HG03460 (cell line): ENCODE measurements around the gene PUSL1.

ENCODE experiments used
- ATAC-seq: cut with Tn5 transposase; IDR thresholded peaks from one replicate; pipeline ENCODE4 v1.9.1; 2021; ENCODE audit not compliant: unreplicated experiment

PUSL1 gene

DNA sequence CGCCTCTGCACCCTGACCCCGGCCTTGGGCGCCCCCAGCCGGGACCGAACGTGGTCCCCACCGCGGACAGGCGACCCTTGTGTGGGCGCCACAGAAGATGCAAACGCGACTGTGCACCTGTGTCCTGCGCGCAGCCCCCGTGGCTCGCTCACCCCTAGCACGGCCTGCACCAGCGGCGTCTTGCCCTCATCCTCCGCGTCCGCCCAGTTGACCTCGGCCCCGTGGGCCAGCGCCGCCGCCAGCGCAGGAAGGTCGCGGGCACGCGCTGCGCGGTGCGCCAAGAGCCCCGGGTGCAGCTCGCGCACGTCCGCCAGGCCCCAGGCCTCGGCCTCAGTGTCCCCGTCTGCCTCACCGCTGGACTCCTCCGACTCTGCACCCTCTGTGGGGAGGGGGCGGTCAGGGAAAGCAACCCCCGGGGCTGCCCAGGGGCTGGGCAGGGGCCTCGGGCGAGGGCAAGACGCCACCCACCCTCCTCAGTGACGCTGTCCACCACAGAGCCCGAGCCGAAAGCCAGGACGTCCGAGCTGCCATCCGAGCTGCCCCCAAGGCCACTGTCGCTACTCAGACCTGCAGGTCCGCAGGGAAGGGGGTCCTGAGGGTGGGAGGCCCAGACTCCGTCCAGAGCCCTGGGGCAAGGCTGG lies 14.0 kb upstream of the PUSL1 start:
- no peak for ATAC-seq

DNA sequence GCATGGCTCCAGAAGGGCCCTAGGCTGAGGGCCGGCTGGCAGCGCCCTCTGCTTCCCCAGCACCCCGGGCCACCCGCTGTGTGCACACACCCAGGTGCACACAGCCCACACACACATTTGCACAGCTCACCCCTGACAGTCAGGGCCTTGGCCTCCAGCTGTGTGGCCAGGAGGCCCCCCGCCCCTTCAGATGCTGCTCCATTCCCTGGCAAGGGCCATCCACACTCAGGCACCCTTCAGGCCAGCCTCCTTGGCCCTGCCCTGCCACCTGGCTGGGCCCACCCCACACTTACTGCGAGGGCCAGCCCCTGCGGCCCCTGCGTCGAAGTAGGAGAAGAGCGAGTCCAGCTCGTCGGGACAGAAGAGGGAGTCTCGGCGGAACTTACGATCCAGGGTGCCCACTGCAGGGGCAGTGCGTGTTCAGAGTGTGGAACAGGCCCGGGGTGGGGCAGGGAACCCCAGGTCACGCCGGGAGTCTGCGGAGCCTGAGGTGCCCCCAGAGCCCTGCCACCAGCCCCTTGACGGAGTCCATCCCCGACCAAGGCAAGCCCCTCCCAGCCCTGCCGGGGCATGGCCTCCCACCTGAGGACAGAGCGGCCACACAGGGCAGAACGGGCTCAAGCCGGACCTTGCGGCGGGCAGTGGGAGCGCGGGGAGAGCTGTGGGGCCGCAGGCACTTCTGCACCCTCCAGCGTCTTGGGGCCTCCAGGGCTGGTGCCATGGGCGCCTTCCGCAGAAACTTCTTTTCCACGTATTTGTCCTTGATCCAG lies 13.1 kb upstream of the PUSL1 start:
- ATAC-seq = no peak

DNA sequence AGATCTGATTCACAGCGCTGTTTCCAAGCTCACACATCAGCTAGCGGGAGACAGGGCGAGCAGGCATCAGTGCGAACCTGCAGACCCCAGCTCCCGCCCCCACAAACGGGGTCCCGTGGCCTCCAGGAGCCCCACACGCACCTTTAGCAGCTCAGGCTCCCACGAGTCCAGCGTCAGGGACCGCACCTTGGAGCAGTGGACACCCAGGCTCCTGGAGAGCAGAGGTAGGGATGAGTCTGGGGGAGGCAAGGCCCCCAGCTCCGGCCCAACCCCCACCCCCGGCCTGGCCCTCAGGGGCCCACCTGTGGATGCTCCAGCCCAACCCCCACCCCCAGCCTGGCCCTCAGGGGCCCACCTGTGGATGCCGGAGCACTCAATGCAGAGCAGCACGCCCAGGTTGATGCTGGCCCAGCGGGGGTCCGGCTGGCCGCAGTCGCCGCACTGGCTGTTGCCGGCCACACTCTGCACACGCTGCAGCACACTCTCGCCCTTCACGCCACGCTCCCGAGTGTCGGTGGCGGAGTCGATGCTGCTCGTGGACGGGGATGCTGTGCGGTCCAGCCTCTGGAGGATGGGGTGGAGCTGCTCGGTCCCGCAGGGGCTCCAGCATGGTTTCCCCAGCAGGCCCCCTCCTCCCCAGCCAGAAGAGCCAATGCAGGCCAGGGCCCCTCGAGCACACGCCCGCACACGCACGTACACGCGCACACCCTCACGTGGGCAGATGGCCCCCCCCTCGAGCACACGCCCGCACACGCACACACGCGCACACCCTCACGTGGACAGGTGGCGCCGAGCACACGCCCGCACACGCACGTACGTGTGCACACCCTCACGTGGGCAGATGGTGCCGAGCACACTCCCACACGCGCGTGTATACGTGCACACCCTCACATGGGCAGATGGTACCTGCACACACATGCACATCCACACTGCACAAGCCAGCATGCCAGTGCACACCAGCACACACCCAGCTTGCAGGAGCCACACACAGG lies 12.0 kb upstream of the PUSL1 start:
- ATAC-seq = no peak

DNA sequence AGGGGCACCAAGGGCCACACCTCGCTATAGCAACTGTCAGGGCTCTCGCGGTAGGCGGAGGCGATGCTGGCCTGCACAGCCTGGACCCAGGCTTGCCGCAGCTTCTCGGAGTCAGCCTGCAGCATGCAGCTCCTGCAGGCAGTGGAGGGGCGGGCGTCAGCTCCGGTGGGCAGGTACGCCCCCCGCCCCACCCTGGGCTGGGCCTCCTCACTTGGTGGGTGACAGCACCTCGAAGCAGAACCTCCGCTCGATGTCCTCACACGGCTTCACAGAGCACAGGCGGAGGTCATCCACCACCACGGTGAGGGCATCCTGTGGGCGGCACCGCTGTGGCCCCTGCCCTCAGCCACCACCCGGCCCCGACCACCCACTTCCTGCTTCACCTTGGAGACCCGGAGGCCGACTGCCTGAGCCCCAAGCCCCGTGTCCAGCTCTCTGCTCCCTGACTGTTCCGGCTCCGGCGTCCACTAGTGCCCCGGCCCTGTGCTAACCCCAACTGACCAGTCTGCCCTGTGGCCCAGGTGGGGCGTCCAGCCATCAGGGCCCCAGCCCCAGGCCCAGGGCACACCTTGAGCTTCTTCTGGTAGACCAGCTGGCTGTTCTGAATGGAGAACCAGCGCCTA lies 10.5 kb upstream of the PUSL1 start:
- ATAC-seq = no peak

DNA sequence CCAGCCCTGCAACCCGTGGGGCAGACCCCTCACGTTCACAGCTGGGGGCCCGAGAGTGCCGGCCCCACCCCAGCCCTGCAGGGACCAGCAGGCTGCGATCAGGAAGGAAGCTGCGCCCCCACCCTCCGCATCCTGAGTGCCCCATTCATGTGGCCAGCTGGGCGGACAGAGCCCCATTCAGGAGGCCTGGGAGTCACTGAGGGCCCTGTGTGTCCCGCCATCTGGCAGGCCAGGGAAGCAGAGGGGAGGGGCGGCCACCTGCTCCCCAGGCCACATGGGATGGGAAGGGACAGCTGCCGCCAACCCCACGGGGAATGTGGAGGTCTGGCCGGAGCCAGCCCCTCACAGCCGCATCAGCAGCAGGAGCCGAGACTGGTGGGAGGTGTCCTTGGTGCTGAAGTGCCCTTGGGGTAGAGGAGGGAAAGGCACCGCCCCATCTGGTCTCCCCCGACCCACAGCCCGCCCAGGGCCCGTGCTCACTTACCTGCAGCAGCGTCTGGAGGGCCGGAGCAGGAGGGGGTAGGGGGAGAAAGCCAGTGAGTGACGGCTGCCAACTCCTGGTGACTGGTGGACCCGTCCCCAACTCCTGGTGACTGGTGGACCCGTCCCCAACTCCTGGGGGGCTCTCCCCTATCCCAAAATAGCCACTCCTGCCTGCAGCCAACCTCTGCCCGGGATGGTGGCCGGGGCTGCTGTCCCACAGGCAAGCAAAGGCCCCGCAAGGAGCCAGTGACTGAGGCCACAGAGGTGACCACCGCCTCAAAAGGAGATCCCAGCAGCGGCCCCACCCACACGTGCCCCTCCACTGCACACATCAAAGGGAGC lies 9.3 kb upstream of the PUSL1 start:
- ATAC-seq = no peak

DNA sequence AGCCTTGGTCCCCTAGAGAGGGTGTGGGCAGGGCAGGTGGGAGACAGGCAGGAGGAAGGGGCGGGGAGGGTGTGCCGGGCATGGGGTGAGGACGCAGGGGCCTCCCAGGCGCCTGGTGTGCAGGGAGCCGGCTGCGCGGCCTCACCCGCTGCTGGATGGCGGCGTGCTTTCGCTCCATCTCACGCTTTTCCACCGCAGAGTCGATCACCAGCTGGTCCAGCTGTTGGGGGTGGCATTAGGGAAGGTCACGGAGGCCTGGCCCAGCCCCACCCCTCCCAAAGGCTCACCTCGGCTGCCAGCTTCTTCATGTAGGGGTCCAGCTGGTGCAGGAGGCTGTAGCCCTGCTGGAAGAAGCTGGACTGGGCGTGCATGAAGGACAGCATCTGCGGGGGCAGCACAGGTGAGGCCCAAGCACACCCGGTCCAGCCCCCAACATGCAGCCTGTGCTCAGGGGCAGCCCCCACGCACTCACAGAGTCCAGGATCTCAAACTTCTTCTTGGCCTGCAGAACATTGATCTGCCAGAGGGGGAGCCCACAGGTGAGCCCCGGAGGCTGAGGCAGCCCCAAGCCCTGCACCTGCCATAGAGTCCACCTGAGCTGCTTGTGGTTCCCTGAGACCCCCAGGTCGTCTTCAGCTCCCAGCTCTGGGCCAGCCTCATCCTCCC lies 8.6 kb upstream of the PUSL1 start:
- ATAC-seq = no peak

DNA sequence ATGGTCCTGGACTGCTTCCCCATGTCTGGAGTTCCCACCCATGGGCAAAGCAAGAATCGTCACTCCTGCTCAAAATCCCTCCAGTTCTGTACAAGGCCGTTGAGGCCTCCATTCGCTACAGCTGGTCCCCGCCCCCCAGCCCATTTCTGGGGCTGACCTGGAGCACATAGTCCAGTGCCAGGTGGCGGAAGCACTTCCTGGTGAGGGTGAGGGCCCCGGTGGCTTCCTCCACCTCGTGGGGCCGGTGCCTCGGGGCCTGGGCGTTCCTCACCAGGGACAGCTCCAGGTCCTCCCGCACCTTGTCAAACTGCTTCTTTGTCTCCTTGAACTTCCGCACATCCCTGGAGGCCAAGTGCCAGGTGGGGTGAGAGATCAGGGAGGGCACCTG lies 8.1 kb upstream of the PUSL1 start:
- no peak for ATAC-seq

DNA sequence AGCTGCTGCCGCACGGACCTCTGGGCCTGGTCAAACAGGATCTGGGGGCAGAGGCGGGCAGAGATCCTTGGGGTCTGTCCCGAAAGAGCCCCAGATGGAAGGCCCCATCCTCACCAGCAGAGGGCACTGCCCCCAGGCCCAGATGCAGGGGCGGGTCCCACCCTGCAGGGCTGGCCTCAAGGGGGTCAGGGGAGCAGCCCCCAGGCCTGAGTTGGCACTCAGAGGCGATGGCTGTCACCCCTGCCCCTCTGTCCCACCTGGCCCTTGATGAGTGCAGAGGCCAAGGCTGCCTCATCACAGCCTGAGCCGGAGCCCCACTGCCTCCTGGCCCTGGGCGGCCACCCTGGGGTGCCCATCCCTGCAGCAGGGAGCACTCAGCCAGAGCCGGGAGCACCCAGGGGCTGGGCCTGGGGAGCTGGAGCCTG lies 6.4 kb upstream of the PUSL1 start:
- no peak for ATAC-seq

DNA sequence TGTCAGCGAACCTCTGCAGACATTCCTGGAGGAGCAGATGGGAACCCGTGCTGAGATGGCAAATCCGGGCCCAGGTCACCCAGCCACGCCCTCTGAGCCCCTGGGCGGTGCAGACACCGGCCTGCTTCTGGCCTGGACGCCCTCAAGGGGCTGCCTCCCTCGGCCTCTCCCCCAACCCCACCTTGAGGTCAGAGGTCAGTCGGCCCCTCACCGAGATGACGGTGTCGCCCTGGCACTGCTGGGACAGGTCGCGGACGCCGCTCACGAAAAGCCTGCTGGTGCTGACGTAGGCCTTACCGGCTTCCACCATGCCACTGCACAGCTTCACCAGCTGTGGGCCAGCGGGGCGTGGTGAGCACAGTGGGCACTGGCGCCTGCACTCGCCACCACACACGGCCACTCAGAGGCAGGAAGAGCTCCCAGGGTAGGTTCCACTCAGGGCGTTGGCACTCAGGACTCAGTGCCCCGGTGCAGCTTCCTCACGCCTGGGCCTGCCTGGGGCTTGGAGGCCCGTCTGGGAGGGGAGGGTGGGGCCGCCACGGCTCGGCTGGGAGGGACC lies 5.4 kb upstream of the PUSL1 start:
- no peak for ATAC-seq

DNA sequence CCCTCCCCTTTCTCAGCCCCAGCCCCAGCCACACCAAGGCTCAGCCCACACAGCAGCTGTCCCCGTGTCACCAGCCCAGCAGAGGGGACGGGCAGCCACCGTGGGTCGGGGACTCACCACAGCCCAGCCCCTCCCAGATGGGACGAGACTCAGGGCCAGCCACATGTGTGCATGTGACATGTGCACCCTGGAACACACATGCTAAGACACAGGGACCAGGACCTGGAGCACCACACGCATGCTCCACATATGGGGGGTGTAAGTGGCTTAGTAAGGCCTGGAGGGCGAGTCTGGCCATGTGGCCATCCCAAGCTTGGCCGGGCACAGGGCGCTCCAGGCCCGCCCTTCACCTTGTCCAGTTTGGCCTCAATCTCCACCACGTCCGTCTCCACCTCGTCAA lies 4.7 kb upstream of the PUSL1 start:
- no peak for ATAC-seq

DNA sequence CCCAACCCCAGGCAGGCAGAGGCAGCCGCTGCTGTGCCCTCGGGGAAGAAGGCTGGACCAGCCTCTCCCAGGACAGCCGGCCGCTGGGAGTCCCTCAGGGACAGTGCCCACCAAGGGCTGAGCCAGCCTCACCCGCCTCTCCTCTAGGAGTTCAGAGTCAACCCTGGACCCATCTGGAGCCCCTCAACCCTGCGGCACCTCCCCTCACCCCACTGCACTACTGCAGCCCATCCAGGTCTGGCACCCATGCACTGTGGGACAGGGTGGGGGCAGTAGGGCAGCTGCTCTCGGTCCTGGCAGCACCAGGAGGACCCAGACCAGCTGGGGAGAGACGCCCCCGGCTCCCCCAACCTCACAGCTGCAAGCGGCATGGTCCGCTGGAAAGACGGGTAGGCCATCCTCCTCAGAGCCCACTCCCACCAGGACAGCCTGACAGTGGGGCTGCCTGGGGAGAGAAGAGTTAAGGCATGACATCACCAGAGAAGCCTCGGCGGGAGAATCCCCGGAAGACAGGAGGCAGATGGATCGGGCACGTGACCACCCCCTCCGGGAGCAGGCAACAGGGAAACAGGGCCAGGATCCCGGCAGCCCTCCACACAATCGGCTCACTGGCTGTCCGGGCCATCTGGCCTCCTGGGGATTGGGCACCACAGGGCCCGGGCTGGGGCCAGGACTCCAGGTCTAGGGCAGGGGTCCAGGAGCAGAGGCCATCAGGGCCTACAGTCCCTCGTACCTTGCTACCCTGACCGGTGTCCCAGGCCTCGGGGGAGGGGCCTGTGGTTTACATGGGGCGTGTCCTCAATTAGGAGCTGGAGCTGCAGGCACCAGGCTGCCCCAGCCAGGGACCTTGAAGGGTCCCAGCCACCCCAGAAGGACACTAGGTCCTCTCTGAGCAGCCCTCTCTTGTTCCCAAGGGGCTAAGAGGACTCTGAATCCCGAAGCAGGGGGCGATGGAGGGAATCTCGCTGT lies 3.8 kb upstream of the PUSL1 start:
- ATAC-seq = no peak

DNA sequence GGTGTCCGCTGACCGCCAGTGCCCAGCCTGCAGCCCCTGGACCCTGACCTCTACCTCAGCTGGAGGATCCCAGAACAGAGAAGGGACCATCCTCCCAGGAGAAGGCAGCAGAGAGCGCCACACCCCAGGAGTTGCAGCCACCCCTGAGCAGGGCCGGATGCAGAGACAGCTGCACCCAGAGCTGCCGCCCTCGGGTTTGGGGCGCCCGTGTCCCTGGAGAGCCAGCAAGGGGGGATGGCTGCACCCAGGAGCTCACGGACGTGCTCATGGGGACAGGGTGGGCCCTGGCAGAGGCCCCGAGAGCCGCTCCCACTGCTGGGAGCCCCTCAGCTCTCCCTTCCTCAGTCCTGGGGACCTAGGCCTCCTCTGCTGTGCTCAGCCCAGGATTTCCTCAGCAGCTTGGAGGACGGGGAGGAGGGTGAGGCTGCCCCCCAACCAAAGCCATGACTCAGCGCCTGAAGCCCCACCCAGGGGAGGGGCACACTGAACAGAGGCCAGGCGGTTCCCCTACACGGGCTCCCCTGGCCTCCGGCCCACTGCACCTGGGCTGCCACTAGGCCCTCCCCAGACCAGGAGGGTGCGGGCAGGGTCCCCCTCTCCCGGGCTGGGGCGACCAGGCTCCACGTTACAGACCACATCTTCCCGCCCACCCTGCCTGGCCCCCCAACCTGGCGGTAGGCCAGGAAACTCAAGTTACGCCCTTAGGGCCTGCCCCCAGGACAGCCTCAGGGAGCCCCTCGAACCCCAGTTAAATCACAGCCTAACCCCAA lies 2.9 kb upstream of the PUSL1 start:
- ATAC-seq = no peak

DNA sequence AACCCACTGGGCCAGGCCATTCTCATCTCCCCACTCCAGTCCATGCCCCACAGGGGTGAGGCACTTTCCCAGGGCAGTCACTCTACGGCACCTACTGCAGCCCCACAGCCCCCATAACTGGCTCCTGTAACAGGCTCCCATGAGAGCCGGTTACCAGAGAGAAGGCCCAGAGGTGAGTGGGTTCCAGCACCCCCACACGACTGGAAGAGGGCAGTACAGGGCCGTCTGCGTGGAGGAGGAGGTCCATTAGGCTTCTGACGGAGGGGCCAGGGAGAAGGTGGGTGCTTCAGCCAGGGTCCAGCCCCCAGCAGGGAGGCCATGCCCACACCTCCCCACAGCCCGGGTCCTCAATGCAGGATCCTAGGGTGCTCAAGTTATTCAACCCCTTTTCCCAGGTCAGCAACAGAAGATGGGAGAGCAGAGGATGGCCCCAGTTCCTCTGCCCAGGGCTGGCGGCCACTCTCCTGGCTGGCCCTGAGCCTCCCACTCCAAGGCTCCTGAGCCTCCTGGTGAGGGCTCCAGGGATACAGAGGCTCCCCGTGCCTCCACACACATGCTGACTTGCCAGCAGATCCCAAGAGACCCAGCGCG lies 2.2 kb upstream of the PUSL1 start:
- no peak for ATAC-seq

DNA sequence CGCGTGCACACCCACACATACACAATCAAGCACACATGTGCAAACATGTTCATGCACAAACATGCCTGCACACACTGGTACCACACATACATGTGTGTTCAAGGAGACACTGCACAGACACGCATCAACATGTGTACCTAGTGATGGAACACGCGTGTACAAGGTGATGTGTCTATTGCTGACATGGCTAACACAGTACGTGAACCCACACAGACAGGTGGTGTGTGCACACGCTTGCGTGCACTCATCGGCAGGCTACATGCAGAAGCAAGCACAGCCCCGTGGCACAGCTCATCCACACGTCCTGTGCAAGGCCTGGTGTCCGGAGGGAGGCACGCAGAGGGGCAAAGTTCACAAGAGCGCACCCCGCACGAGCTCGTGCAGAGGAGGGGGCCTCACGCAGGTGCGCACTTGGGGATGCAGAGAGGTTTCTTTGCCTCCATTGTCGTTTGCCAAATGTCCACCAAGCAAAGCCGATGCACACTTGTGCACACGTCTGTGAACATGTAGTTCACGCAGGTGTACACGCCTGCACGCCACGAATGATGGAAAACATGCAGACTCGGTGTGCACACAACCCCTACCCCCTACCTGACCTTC lies 1.6 kb upstream of the PUSL1 start:
- no peak for ATAC-seq

DNA sequence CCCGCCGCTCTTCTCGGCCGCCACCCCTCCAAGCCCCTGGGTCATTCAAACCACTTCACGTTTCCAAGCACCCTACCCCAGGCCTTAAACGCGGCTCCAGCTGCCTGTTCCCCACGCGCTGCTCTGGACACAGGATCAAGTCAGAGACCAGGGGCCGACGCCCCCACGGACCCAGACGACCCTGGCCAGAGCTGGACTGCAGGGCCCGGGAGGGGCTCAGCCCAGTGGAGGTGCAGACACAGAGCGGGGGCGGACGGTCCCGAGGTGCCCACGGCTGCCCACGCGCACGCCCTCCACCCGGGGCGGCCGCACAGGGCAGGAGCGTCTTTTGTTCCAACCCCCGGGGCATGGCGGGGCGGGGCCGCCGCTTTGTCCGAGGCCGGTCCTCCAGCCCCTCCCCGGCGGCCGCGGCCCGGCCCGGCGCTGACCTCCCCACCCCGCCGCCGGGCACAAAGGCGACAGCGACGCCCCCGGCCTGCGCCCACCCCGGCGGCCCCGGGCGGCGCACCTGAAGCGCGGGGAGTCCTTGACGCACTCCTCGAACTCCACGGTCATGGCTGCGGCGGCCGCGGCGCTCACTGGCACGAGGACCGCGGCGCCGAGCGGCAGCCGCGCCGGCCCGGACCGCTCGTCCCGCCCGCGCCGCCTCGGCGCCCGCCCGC lies 1.0 kb upstream of the PUSL1 start:
- ATAC-seq = peak; percentile 9

DNA sequence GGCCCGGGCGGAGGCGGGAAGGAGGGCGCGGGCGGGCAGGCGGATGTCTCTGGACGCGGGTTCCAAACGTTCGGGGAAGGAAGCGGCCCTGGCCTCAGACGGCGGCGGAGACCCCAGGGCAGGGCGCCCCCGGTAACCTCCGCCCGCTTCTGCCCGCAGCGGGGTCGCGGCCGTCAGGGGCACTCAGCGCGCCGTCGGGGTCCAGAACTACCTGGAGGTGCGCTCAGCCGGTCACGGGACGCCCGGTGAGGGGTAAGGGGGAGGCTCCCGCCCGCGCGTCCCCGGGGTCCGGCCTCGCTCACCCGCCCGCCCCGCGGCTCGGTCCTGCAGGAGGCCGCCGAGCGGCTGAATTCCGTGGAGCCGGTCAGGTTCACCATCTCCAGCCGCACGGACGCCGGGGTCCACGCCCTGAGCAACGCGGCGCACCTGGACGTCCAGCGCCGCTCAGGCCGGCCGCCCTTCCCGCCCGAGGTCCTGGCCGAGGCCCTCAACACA lies 406 bp downstream of the PUSL1 start:
- ATAC-seq = peak; percentile 0
